Neural cell (in vitro differentiated cells): ENCODE measurements around the gene TRMT1. TPM values are rescaled to one million over a fixed set of nuclear protein-coding genes. Genes with fewer than 3 reads are reported as not detected.

ENCODE experiments used
- H2AFZ ChIP-seq: fragments of 200-600, 300-800 bp; sonication (generic), shearing (Covaris generic); 2 replicates; pipeline ENCODE4 v1.6.0; 2014; ENCODE audit warnings: low read depth, mild to moderate bottlenecking, antibody characterized with exemption, low read length, moderate library complexity
- H3F3A ChIP-seq: fragments of 200-600 bp; shearing (Covaris generic); 2 replicates; pipeline ENCODE4 v1.6.1; 2016; ENCODE audit warnings: mild to moderate bottlenecking, moderate library complexity, mixed read lengths, antibody characterized with exemption, low read length; ENCODE audit not compliant: insufficient read depth, poor library complexity, severe bottlenecking
- H3K27ac ChIP-seq: fragments of 200-600, 300-800 bp; sonication (generic), shearing (Covaris generic); 2 replicates; pipeline ENCODE4 v1.5.1; 2014; ENCODE audit warnings: mild to moderate bottlenecking, low read length, moderate library complexity
- H3K27me3 ChIP-seq: fragments of 300-800, 200-600 bp; sonication (generic), shearing (Covaris generic); 2 replicates; pipeline ENCODE4 v1.6.0; 2014; ENCODE audit warnings: mild to moderate bottlenecking, low read depth, low read length, moderate library complexity; ENCODE audit not compliant: insufficient read depth
- H3K36me3 ChIP-seq: fragments of 300-800, 200-600 bp; sonication (generic), shearing (Covaris generic); 2 replicates; pipeline ENCODE4 v1.5.1; 2014; ENCODE audit warnings: mild to moderate bottlenecking, antibody characterized with exemption, low read length, moderate library complexity; ENCODE audit not compliant: insufficient read depth
- H3K4me2 ChIP-seq: fragments of 300-800, 200-600 bp; sonication (generic), shearing (Covaris generic); 2 replicates; pipeline ENCODE4 v1.6.0; 2014; ENCODE audit warnings: mild to moderate bottlenecking, low read length
- H3K4me3 ChIP-seq: fragments of 300-800, 200-600 bp; sonication (generic), shearing (Covaris generic); 2 replicates; pipeline ENCODE4 v1.5.1; 2014; ENCODE audit warnings: mild to moderate bottlenecking, low read length, moderate library complexity
- H3K79me2 ChIP-seq: fragments of 200-600 bp; shearing (Covaris generic); replicated peaks from 2 replicates; pipeline ENCODE4 v1.6.0; 2014; ENCODE audit warnings: mild to moderate bottlenecking, low read length, moderate library complexity; ENCODE audit not compliant: insufficient read depth
- H3K9ac ChIP-seq: fragments of 300-800, 200-600 bp; sonication (generic), shearing (Covaris generic); 2 replicates; pipeline ENCODE4 v1.6.1; 2016; ENCODE audit warnings: mild to moderate bottlenecking, low read length, mixed read lengths
- H3K9me2 ChIP-seq: fragments of 200-600 bp; shearing (Covaris generic); 2 replicates; pipeline ENCODE4 v1.6.1; 2016; ENCODE audit warnings: mild to moderate bottlenecking, low read length, mixed read lengths; ENCODE audit not compliant: insufficient read depth
- H3K9me3 ChIP-seq: fragments of 200-600, 300-800 bp; sonication (generic), shearing (Covaris generic); 2 replicates; pipeline ENCODE4 v1.6.1; 2016; ENCODE audit warnings: mild to moderate bottlenecking, mixed run types, low read length, moderate library complexity, mixed read lengths
- H4K20me1 ChIP-seq: fragments of 200-600 bp; shearing (Covaris generic); 2 replicates; pipeline ENCODE4 v1.6.1; 2016; ENCODE audit warnings: mild to moderate bottlenecking, mixed run types; ENCODE audit not compliant: insufficient read depth
- EP300 ChIP-seq: fragments of 450-650 bp; conservative IDR thresholded peaks from 2 replicates; pipeline ENCODE4 v1.6.1; 2014; ENCODE audit warnings: antibody characterized with exemption, mild to moderate bottlenecking, moderate library complexity; ENCODE audit not compliant: poor library complexity, severe bottlenecking
- EZH2 ChIP-seq: fragments of 200-600, 300-800 bp; shearing (Covaris generic), sonication (generic); IDR thresholded peaks from 2 replicates; pipeline ENCODE4 v1.6.1; 2014; ENCODE audit warnings: antibody characterized with exemption, low read length, borderline replicate concordance, mild to moderate bottlenecking; ENCODE audit not compliant: insufficient read depth, poor library complexity, severe bottlenecking
- MXI1 ChIP-seq: fragments of 450-650 bp; conservative IDR thresholded peaks from 2 replicates; pipeline ENCODE4 v1.6.1; 2014; ENCODE audit warnings: antibody characterized with exemption, mild to moderate bottlenecking; ENCODE audit not compliant: poor library complexity, severe bottlenecking
- POLR2AphosphoS5 ChIP-seq: IDR thresholded peaks from 2 replicates; pipeline ENCODE4 v1.6.1; 2012
- RAD21 ChIP-seq: fragments of 450-650 bp; conservative IDR thresholded peaks from 2 replicates; pipeline ENCODE4 v1.6.1; 2014; ENCODE audit warnings: antibody characterized with exemption, mild to moderate bottlenecking, moderate library complexity
- SMC3 ChIP-seq: fragments of 450-650 bp; conservative IDR thresholded peaks from 2 replicates; pipeline ENCODE4 v1.6.1; 2014; ENCODE audit warnings: antibody characterized with exemption, mild to moderate bottlenecking, moderate library complexity; ENCODE audit not compliant: poor library complexity
- TAF1 ChIP-seq: IDR thresholded peaks from 2 replicates; pipeline ENCODE4 v1.6.1; 2012; ENCODE audit warnings: low read depth
- polyA plus RNA-seq: library from polyadenylated mRNA; depleted of rRNA; stranded (reverse); fragments of >200 nt; gene quantifications from 2 replicates; pipeline ENCODE4 v1.2.3, GENCODE V29; 2014
- TF ChIP-seq, protein P1 (sequence below): fragments of 450-650 bp; IDR thresholded peaks from 2 replicates; pipeline ENCODE4 v1.5.1; 2014; ENCODE audit warnings: antibody characterized with exemption, mild to moderate bottlenecking, moderate library complexity; ENCODE audit not compliant: poor library complexity, severe bottlenecking
- TF ChIP-seq, protein P2 (sequence below): IDR thresholded peaks from 2 replicates; pipeline ENCODE4 v1.6.1; 2012; ENCODE audit warnings: borderline replicate concordance

Gene TRMT1
- polyA plus RNA-seq, 1 donor from 2014 or later = 94.4 TPM

- H2AFZ ChIP-seq = no peak overlapping the region
- no peak overlapping the region for H3K4me3 ChIP-seq
- H3K79me2 ChIP-seq = no peaks in the 10 kb centered on the region
- H3K27me3 ChIP-seq = peaks cover 39% of the 10 kb centered on the region
- no peaks in the 10 kb centered on the region for H3K9me2 ChIP-seq
- no peaks in the 10 kb centered on the region for H3K36me3 ChIP-seq
- no peak overlapping the region for H3K9ac ChIP-seq
- H3K4me2 ChIP-seq = no peak overlapping the region
- TF ChIP-seq EP300 (no peak), SMC3 (no peak), EZH2 (no peak), RAD21 (no peak), MXI1 (no peak), POLR2AphosphoS5 (no peak), TAF1 (no peak)
- TF ChIP-seq, protein P1, sequence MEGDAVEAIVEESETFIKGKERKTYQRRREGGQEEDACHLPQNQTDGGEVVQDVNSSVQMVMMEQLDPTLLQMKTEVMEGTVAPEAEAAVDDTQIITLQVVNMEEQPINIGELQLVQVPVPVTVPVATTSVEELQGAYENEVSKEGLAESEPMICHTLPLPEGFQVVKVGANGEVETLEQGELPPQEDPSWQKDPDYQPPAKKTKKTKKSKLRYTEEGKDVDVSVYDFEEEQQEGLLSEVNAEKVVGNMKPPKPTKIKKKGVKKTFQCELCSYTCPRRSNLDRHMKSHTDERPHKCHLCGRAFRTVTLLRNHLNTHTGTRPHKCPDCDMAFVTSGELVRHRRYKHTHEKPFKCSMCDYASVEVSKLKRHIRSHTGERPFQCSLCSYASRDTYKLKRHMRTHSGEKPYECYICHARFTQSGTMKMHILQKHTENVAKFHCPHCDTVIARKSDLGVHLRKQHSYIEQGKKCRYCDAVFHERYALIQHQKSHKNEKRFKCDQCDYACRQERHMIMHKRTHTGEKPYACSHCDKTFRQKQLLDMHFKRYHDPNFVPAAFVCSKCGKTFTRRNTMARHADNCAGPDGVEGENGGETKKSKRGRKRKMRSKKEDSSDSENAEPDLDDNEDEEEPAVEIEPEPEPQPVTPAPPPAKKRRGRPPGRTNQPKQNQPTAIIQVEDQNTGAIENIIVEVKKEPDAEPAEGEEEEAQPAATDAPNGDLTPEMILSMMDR = no peak
- TF ChIP-seq, protein P2, sequence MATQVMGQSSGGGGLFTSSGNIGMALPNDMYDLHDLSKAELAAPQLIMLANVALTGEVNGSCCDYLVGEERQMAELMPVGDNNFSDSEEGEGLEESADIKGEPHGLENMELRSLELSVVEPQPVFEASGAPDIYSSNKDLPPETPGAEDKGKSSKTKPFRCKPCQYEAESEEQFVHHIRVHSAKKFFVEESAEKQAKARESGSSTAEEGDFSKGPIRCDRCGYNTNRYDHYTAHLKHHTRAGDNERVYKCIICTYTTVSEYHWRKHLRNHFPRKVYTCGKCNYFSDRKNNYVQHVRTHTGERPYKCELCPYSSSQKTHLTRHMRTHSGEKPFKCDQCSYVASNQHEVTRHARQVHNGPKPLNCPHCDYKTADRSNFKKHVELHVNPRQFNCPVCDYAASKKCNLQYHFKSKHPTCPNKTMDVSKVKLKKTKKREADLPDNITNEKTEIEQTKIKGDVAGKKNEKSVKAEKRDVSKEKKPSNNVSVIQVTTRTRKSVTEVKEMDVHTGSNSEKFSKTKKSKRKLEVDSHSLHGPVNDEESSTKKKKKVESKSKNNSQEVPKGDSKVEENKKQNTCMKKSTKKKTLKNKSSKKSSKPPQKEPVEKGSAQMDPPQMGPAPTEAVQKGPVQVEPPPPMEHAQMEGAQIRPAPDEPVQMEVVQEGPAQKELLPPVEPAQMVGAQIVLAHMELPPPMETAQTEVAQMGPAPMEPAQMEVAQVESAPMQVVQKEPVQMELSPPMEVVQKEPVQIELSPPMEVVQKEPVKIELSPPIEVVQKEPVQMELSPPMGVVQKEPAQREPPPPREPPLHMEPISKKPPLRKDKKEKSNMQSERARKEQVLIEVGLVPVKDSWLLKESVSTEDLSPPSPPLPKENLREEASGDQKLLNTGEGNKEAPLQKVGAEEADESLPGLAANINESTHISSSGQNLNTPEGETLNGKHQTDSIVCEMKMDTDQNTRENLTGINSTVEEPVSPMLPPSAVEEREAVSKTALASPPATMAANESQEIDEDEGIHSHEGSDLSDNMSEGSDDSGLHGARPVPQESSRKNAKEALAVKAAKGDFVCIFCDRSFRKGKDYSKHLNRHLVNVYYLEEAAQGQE = no peak
- no peaks in the 10 kb centered on the region for H4K20me1 ChIP-seq
- H3K27ac ChIP-seq = no peak overlapping the region
- H3F3A ChIP-seq = no peaks in the 10 kb centered on the region
- no peaks in the 10 kb centered on the region for H3K9me3 ChIP-seq
Measured at GRCh38 chr19:13092606-13093235, 23.8 kb downstream of the TRMT1 start.

GRCh38 chr19:13092158-13092543 lies 24.4 kb downstream of the TRMT1 start:
- no peak overlapping the region for H3K4me2 ChIP-seq
- no peaks in the 10 kb centered on the region for H3K9me2 ChIP-seq
- H3K27ac ChIP-seq = no peak overlapping the region
- H3K4me3 ChIP-seq = no peak overlapping the region
- H3F3A ChIP-seq = no peaks in the 10 kb centered on the region
- TF ChIP-seq SMC3 = no peak
- TF ChIP-seq, protein P2 = no peak
- no peak for TF ChIP-seq EP300
- TF ChIP-seq EZH2 = no peak
- H3K36me3 ChIP-seq = no peaks in the 10 kb centered on the region
- no peak overlapping the region for H3K9ac ChIP-seq
- peaks cover 33% of the 10 kb centered on the region for H3K27me3 ChIP-seq
- no peak overlapping the region for H2AFZ ChIP-seq
- no peaks in the 10 kb centered on the region for H3K79me2 ChIP-seq
- no peaks in the 10 kb centered on the region for H3K9me3 ChIP-seq
- no peaks in the 10 kb centered on the region for H4K20me1 ChIP-seq
